Inflammatory macrophage treated with lipopolysaccharide for 4 hours (primary cell): ENCODE data around the gene UIMC1.

Experiments used
- DNase-seq: peaks from one replicate; pipeline ENCODE4 v3.0.0-alpha.2; 2020

UIMC1 gene

DNA sequence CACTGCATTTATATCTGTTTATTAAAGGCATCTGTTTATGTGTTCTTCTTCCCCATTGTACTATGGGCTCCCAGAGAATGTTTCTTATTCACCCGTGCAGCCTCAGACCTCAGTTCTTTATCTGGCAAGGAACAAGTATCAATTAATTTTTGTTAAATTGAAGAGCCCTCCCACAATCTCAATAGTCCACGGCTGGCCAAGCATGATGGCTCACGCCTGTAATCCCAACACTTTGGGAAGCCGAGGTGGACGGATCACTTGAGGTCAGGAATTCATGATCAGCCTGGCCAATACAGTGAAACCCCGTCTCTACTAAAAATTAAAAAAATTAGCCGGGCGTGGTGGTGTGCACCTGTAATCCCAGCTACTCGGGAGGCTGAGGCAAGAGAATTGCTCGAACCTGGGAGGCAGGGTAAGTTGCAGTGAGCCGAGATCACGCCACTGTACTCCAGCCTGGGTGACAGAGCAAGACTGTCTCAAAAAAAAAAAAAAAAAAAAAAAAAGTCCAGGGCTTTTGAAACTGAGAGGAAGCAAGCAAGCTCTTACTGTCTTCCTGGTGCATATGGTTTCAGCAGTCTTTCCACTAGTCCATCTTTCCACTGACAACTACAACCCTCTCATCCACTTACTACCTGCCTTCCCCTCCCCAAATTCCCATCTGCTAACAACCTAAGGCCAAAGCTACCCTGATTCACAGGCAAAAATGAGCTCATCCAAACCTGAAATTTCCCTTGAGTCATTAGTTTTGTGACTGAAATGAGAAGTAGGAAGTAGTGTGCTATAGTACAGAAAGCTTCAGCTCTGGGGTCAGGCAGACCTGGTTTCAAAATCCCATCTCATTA lies 105.1 kb downstream of the UIMC1 start:
- DNase-seq: peak; percentile 95

DNA sequence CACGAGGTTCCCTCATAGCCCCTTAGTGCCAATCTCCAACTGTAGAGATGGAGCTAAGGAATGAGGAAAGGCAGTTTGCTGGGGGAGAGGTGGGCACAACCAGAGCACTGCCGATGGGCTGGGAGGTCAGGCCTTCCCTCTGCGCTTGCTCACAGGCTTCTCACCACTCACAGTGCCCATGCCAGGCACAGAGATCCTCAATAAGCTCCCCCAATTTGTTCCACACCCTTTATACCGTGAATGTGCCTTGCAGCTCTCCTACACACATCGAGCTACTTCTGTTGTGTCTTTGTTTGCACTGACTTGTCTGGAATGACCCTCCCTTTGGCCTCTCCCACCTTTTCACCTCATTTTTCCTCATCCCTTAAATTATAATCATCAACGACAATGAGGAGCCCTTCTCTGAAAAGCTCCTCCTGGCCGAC lies 105.8 kb downstream of the UIMC1 start:
- no peak for DNase-seq

DNA sequence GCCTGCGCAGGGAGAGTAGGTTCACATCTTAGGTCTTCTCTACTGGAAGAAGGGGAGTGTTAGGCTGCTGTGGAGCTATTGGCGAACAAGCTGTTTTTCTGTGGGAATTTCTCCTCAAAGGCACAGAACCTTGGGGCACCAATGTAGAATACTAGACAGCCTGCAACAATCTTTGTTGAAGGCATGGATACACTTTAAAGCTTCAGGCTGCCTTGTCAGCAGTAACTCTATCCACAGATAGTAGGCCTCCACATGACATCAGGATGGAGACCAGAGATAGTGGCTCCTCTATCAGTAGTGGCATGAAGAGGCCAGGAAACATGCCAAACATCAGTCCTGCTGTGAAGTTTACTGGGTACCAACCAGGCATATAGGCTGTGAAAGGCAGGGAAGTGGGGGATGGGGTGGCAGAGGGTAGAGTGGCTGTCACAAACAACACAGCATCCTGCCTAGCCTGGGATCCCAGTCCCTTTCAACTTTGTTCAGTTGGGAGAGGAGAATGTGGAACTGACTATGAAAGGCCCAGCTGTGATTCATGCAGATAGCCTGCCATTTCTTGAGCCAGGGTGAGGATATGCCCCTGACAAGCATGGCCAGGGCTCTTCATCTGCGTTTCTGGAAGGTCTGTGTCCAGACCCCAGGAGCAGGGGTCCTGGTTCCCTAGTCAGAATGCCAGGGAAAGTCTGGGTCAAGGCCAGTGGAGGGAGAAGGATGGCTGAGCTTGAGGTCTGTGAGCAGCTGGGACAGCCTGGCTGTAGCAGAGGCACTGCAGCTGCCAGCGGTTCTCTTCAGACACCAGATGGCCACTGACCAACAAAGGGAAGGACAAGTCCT lies 106.4 kb downstream of the UIMC1 start:
- DNase-seq: peak; percentile 40

DNA sequence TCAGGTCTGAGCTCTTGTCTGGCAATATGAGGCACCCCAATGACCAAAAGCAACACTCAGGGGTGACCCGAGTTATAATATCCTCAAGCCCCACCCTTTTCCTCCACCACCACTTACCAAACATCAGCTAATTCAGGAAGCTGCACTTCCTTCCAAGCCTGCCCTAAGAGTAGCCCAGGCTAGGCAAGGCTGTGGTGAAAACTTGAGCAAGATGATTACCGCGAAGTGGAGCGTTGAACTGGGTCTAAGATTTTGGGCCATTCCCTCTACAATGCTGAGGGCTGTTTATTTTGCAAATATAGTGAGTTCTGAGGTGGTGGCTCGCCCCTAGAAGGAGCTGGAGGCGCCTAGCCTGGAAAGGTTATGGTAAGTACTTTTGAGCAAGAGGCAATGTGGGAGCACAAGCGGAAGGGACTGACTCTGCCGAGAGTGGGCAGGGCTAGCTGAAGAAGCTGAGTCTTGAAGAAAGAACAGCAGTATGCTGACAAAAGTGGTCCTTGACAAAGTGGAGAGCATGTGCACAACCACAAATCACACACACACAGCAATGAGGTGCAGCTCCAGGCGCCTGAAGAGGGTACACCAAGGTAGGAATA lies 107.2 kb downstream of the UIMC1 start, which contains the start of gene HK3:
Gene HK3 (minus strand): TSS at position 51 of the 596 bp plus-strand sequence. CDS start 3,187 bp downstream, outside the sequence.
- DNase-seq: peak; percentile 87

DNA sequence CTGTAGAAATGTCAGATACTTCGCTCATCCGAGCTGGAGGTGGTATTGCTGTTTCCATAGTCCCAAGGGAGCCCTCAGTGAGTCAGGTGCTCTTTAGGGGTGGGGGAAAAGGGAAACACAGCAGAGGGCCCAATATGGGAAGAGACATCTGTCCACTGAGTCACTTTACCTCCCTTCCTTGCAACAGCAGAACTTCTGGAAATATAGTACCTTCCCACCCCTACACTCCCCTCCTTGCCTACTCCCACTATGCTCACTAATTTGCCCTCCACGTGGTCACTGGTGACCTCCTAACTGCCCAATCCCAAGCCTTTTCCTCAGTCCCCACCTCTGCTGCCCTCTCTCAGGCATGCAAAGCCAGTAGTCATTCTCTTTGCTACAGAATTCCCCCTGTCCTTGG lies 109.3 kb downstream of the UIMC1 start:
- peak; percentile 73 for DNase-seq

DNA sequence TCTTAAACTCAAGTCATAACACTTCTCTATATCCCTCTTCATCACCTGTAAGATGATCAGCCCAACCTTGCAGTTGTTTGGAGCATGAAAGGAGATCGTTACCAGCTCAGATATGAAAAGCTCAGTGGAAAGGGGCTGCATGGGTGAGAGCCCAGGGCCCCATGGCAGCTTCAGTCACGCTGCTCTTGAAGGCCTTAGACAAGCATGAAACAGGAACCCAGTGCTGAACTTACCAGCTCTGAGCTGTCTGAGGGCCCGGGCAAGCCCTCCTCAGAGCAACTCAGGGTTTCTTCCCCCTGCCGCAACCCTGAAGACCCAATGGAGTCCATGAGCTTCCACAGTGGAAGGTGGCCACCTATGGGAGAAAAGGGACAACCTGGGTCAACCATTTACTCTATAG lies 110.7 kb downstream of the UIMC1 start:
- peak; percentile 26 for DNase-seq

GRCh38 chr5:176894298-176894697 lies 112.3 kb downstream of the UIMC1 start:
- no peak for DNase-seq

- no peak for DNase-seq
Observed at GRCh38 chr5:176892663-176893062, 113.9 kb downstream of the UIMC1 start.

GRCh38 chr5:176891331-176891958 lies 115.1 kb downstream of the UIMC1 start:
- no peak for DNase-seq

GRCh38 chr5:176890455-176891330 lies 115.9 kb downstream of the UIMC1 start:
- no peak for DNase-seq

GRCh38 chr5:176889321-176890280 lies 117.0 kb downstream of the UIMC1 start:
- DNase-seq: no peak

DNA sequence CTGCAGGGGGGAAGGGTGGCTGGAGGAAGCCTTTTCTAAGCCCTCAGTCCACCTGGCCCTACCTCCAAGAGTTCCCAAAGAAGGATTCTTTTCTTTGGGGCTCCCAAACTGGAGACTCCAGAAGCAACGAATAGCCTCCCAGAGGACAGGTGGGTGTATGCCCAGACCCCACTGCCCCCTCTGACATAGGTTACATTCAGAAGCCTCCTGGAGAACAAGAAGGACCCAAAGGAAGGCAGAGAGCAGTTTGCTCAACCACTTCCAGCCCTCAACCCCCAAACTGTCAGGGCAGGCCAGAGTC lies 117.8 kb downstream of the UIMC1 start:
- DNase-seq: no peak

DNA sequence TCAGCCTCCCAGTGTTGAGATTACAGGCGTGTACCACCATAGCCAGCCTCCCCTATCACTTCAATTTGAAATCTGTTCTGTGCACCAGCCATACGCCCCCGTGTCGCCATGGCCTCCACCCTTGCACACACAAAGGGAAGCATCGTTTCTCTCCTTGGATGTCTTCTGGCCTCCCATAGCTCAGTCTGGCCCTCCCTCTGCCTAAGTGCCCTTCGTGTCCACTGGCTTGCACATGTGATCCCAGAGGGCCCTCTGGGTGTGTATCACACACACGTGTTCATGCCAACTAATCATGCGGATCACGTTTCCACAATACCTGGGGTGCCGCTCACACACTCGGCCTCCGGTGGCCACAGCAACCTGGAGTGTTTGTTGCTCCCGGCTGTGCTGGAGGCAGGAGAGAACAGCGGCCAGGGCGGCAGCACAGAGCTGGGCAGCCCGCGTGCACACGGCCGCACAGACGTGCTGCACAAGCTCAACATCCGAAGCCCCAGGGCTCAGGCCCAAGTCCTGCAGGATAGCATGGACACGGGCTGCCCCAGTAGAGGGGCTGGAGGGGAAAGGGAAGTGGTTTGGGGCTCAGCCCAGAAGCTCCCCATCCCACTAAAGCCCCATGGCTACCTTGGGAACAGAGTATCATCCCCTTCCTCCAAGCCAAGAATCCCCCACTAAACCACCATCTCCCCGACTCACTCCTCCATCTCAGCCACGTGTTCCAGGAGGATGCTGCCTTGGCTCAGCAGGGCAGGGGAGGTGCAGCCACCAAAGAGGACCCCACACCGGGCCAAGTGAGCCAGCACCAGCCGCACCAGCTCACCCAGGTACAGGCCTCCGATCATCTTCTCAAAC lies 118.3 kb downstream of the UIMC1 start:
- no peak for DNase-seq

DNA sequence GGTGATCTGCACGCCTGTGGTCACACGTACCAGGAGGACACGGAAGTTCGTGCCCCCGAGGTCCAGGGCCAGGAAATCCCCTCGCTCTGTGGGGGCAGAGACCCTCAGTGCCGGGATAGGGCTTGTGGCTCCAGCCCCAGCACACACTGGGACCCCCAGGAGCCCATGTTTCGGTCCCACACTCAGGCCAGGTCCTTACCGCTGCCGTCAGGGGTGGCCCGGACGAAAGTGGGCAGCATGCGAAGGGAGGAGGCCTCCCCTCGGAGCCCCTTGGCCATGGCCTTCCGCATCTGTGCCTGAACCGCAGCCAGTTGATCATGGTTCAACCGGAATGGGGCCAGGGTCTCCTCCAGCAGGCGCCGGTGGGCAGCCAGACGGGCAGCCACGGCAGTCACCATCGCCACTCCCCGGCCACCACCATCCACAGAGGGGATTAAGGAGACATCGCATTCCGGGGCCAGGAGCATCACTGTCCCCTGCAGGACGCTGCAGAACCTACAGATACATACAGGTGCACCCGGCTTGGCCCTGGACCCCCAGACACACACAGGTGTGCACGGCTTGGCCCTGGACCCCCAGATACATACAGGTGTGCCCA lies 119.2 kb downstream of the UIMC1 start:
- DNase-seq: no peak

- no peak for DNase-seq
Observed at GRCh38 chr5:176886336-176887251, 120.0 kb downstream of the UIMC1 start.

DNA sequence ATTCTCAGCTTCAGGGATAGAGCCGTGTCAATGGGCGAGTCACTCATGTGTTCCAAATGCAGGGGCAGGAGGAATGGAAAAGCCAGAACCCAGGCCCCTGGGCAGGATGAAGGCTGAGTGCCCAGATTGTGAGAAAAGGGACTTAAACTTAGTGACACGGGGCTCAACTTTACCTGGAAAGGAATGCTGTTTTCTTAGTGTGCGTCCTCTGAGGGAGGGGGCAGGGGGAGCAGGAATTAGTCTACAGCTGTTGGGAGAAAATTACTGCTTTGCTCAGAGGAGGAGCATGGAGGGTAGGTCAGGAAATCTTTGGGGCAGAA lies 122.0 kb downstream of the UIMC1 start:
- DNase-seq: no peak

DNA sequence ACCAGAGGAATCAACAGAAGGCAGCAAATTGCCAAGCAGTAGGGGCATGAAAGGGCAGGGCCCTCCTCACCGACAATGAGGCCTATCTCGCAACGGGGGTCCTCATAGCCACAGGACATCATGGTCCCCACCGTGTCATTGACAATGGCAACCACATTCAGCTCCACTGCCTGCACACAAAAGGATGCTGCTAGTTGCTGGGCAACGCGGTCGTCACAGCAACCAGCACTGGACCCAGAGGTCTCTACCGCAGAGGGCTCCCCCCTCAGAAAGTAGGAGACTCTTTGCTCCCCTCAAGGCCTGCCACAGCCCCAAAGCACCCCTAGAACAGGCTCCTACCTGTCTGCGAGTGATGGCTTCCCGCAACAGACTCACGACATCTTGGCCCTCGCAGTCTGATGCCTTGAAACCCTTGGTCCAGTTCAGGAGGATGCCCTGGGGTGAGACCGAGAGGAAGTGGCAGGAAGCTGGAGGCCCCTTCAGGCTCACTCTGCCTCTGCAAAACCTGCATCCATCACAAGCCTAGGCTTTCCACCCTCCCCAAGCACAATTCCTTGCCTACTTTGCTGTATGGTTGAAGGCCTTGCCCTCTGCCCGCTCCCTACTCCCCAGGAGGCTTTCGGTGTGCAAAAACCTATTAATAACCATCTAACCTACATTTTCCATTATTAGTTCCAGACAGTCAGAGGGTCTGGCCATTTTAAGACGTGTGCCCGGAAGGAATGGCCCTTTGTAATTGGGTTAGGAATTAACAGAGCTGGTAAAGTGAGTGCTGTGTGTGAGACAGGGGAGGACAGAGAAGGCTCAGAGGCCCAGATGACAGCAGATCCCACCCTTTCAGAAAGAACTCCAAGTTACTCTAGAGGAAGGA lies 122.6 kb downstream of the UIMC1 start:
- DNase-seq: no peak

- DNase-seq: no peak
Observed at GRCh38 chr5:176882567-176882903, 124.0 kb downstream of the UIMC1 start.
